DMS 273 (cell line): Measurements from ENCODE around the gene INSIG1.
A peak's percentile ranks its signal among the peaks of the same experiment; 100 is the strongest.

Experiments used
- DNase-seq: peaks from one replicate; lab custom pipeline; 2025; ENCODE audit not compliant: unreplicated experiment; lab: John Stamatoyannopoulos, UW

The INSIG1 gene

DNA sequence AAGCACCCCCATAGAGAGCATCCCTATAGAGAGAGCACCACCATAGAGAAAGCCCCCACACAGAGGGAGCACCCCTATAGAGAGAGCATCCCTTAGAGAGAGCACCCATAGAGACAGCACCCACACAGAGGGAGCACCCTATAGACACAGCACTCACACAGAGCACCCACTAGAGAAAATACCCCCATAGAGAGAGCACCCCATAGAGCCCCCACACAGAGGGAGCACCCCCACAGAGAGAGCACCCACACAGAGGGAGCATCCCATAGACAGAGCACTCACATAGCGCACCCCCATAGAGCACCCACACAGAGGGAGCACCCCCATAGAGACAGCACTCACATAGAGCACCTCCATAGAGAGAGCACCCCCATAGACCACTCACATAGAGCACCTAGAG is 48.6 kb downstream of the INSIG1 start:
- DNase-seq, result no peak

- DNase-seq, result peak; percentile 41
These were observed 51.1 kb downstream of the INSIG1 start for GRCh38 chr7:155348806-155349205.

- DNase-seq, result peak; percentile 55
These were observed 52.1 kb downstream of the INSIG1 start for GRCh38 chr7:155349601-155350331.

DNA sequence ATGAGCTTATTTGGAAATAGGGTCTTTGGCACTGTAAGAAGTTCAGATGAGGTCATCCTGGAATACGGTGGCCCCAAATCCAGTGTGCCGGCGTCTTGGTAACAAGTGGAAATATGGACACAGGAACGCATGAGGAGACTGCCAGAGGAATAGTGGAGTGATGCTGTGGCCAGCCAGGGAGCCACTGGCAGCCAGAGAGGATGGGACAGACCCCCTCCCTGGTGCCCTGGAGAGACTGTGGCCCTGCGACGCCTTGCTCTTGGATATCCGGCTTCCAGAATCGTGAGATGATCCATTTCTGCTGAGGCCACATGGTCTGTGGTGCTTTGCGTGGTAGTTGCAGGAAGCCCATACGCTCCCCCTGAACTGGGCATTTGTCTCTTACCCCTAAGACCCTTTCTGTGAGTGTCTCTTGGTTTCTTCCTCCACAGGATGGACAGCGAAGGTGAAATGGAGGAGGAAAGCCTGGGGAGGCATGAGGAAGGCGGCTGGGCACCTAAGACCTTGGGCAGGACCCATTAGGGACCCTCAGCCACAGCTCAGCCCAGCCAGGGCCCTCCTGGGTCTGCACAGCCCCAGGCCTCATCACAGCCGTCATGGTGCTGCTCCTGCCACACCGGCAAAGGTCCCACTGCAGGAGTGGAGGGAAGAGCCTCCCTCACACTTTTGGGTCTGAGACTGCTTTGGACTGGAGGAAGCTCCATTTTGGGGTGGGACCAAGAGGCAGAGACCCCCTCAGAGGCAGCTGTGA is 53.6 kb downstream of the INSIG1 start:
- DNase-seq, result no peak

- DNase-seq, result no peak
These were observed 54.5 kb downstream of the INSIG1 start for GRCh38 chr7:155352076-155352752.

- no peak for DNase-seq
These were observed 55.1 kb downstream of the INSIG1 start for GRCh38 chr7:155352753-155353115.

GRCh38 chr7:155353256-155353897 is 55.7 kb downstream of the INSIG1 start:
- no peak for DNase-seq

DNA sequence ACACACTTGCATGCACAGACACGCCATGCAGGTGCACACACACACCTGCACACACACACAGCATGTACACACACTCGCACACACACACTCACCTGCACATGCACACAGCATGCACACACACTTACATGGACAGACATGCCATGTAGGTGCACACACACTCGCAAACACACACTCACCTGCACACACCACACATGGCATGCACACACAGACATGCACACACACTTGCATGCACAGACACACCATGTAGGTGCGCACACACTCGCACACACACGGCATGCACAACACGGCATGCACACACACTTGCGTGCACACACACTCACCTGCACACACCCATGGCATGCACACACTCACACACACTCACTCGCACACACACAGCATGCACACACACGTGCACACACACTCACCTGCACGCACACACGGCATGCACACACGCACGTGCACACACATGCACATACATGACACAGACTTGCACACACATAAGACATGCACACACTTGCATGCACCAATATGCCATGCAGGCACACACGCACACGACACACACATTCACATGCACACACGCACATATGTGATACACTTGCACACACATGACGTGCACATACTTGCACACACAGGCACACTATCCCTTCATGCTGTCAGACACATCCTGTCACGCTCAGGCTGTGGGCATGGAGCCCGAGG is 56.8 kb downstream of the INSIG1 start:
- DNase-seq, result no peak

GRCh38 chr7:155355176-155355575 is 57.5 kb downstream of the INSIG1 start:
- DNase-seq, result no peak

DNA sequence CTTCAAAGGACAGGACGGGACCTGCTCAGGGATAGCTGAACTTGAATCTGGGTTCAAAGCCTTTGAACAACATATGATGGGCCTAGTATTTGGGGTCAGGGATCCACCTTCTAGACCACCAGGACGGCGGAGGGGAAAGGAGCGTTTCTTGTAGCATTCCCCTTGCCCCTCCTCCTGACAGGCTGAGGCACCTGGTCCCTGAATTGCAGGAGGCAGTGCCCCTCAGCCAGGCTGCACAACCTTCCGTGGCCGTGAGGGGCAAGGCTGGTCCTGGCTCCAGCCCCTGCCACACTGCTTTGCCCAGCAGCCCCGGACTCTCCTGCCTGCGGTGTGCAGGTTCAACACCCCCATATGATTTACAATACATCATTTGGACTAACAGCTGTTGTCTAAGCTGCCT is 58.1 kb downstream of the INSIG1 start:
- peak; percentile 46 for DNase-seq

DNA sequence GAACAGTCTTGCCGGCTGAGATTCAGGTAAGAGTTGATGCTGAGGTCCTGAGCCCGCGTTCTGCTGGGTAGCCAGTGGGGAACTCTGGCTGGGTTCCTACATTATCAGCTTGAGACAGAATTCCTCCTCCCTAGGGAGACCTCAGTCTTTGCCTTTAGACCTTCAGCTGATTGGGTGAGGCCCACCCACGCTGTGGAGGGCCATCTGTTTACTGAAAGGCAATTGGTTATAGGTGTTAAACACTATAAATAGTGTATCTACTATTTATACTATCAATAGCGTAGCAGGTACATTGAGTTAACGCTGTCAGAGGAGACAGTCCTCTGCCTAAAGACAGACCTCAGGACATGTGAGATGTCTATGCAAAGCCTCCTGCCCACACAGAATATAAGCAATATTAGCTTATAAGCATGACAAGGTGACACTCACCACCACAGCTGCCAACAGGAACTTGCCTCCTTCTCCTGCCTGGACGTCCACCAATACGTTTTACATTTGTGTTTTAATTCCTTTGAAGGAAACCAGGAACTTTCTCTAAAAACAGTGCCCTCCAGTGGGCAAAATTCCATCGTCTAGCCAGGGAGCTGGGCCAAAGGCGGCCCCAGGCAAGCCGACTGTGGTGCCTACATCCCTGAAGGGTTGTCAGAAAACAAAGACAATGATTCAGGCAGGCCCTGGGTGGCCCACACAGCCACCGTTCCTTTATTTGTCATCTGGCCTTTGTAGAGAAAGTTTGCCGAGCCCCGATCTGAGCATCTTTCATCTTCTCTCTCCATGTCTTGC is 58.8 kb downstream of the INSIG1 start:
- DNase-seq, result peak; percentile 83

DNA sequence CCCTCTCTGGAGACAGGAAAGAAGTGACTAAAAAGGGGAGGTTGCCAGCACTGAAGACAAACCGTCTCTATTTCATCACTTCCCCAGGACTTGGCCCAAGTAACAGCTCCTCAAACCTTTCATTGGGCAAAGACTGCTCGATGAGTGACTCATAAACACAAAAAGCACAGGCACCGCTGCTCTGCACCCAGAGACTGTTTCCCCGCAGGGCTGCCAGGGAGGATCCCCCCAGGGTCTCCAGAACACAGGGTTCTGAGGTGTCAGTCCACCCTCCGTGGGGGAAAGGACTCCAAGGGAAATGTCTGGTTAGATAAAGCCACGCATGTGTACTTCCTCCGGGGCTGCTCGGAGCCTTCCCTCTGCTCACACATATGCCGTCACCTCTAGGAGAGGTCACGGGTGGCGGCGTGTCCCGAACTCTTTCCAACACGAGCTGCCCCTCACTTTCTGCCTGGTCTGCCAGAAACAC is 59.9 kb downstream of the INSIG1 start:
- no peak for DNase-seq

GRCh38 chr7:155358066-155358947 is 60.6 kb downstream of the INSIG1 start:
- DNase-seq, result peak; percentile 19

DNA sequence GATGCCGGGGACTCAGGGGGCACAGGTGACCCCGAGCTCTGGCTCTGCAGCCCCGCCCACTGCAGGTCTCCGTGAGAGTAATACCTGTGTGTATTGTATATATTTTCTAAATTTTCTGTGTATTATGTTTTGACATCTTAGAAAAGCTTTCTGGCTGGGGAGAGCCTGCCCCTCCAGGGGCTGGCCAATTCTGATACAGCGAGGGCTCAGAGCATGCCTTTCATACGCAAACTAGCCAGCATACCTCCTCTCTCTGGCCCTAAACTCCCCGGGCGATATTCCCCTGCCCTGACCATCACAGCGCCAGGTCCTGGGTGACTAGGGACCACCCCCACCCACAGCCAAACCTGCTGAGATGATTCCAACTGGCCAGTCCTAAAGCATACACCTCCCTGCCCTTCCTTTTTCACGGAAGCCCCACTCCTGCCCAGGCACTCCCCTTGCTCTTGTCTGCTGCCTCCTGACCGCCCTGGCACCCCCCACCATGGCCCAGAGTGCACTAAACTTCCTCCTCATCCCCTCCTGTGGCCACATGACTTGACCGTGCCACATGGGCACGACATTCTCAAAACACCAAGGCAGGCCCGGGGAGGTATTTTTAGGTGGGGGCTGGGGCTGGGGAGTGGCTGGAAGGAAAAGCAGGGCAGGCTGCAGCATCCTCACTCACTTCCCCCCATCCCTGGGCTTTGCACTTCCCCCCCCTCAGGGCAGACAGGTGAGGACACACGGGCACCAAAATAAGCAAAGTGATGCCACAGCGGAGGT is 61.5 kb downstream of the INSIG1 start:
- DNase-seq, result no peak
